C4-2B (cell line): ENCODE results near the gene TLE5.

Source experiments
- CTCF ChIP-seq: fragments of 450-650 bp; conservative IDR thresholded peaks from 2 replicates; pipeline ENCODE4 v1.5.1; 2017; ENCODE audit warnings: mild to moderate bottlenecking
- ZFX ChIP-seq: fragments of 450-650 bp; IDR thresholded peaks from 2 replicates; pipeline ENCODE4 v1.6.1; 2017

GRCh38 chr19:3064011-3064330, 1.7 kb upstream of the TLE5 start:
- TF ChIP-seq CTCF, result no peak
- no peak for TF ChIP-seq ZFX
